HG03280 (cell line): ENCODE measurements around the gene MFAP5.
"Not testable (repeated sequence)": the region's sequence is repeated elsewhere in the genome, so short reads cannot be mapped to it uniquely, and the experiment has no call there.

Experiments
- ATAC-seq: cut with Tn5 transposase; IDR thresholded peaks from one replicate; pipeline ENCODE4 v1.9.1; 2021; ENCODE audit warnings: mild to moderate bottlenecking, moderate library complexity; ENCODE audit not compliant: unreplicated experiment

MFAP5 gene

DNA sequence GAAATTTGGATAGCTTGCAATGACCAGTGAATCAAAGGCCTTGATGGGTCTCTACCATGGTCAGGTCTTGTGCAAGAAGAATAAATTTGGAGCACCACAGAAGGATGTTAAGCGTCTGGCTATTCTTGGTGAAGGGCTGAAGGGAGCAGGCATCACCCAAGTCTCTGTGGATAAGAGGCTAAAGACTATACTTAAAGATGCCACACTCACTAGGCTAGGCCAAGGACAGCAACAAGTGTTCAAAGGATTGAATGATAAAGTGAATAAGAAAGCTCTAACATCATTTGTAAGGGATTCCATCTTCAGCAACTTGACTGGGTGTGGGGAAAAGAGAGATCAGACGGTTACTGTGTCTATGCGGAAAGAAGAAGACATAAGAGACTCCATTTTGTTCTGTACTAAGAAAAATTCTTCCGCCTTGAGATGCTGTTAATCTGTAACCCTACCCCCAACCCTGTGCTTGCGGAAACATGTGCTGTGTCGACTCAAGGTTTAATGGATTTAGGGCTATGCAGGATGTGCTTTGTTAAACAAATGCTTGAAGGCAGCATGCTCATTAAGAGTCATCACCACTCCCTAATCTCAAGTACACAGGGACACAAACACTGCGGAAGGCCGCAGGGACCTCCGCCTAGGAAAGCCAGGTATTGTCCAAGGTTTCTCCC is 27.2 kb downstream of the MFAP5 start:
- not testable (repeated sequence) for ATAC-seq

DNA sequence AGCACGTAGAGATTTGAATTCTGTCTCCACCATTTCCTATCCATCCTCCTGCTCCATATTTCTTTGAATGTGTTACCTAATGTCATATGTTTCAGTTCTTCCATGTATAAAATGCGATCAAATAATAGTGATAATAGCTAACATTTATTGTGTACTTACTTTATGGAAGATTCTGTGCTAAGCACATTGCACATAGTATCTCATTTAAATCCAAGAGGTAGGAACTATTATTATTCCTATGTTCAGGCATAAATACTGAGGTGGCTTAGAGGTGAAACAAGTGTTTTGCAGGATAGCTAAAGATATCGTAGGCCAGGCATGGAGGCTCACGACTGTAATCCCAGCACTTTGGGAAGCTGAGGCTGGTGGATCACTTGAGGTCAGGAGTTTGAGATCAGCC is 32.5 kb downstream of the MFAP5 start:
- ATAC-seq: no peak

DNA sequence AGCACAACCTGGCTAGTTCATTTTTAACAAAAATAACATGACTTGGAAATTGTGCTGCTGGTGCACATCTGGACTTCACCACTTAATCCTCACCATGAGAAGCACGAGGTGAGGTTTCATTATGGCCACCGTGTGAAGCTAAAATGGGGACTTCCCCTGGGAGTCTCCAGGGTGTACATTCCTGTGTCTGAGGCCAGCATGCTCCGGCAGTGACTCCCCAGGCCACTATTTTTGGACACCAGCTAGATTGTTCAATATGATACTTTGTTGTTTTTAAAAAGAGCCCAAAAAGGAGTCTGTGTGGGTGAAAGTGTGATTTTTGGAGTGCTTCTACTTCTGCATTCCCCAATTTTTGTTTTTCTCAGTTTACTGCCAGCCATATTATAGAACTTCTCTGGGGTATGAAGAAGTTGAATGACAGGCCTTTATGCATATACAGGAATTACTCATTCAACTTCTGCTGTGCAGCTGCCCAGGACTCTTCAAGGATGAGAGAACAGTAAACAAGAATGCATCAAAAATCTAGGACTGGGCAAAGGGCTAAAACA is 33.1 kb downstream of the MFAP5 start:
- ATAC-seq: peak; percentile 86

DNA sequence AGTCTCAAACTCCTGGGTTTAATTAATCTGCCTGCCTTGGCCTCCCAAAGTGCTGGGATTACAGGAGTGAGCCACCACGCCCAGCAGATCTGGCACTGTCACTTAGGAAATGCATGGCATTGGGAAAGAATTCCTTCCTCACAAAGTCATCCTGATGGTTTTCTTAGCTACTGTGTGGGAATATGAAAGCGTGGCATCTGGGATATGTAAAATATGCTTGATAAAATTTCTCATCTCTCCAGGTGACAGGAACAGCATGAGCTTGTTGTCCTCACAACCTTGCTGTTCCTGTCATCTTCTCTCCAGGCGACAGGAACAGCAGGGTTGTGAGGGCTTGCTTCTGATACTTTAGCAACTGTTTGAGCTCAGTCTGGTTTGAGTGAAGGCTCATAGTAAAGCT is 33.9 kb downstream of the MFAP5 start:
- no peak for ATAC-seq

DNA sequence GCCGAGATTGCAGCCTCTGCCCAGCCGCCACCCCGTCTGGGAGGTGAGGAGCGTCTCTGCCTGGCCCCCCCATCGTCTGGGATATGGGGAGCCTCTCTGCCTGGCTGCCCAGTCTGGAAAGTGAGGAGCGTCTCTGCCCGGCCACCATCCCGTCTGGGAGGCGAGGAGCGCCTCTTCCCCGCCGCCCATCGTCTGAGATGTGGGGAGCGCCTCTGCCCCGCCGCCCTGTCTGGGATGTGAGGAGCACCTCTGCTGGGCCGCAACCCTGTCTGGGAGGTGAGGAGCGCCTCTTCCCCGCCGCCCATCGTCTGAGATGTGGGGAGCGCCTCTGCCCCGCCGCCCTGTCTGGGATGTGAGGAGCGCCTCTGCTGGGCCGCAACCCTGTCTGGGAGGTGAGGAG is 37.9 kb downstream of the MFAP5 start:
- ATAC-seq: not testable (repeated sequence)

DNA sequence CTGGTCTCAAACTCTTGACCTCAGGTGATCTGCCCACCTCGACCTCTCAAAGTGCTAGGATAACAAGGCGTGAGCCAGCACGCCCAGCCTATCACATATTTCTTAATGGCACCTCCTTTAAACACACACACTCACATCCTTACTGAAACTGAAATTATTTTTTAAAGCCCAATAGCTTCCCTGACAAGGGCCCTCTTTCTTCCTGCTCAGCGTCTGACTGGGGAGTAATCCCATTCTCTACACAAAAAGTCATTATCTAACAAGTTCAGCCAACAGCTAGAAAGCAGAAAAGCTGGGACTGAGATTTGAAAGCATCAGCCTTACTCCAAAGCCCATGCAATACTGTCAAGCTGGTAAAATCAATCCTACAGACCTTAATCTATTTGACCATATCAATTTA is 40.0 kb downstream of the MFAP5 start:
- ATAC-seq: no peak

DNA sequence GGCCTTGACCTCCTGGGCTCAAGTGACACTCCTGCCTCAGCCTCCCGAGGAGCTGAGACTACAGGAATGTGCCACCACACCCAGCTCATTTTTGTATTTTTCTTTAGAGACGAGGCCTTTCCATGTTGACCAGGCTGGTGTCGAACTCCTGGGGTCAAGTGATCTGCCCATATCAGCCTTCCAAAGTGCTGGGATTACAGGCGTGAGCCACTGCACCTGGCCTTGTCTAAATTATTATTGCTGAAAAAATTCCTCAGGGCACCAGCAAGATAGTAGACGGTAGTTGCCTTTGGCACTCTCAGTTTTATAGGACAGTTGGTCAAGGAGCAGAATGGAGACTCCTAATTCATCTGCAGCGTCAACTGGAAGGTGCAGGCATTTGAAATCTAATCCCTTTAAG is 47.4 kb downstream of the MFAP5 start:
- no peak for ATAC-seq

DNA sequence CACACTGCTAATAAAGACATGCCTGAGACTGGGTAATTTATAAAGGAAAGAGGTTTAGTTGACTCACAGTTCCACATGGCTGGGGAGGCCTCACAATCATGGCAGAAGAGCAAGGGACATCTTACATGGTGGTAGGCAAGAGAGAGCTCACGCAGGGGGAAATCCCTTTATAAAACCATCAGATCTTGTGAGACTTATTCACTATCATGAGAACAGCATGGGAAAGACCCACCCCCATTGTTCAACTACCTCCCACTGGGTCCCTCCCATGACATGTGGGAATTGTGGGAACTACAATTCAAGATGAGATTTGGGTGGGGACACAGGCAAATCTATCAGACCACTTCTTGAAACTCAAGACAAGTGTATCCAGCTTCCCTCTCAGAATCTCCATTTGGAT is 48.7 kb downstream of the MFAP5 start:
- not testable (repeated sequence) for ATAC-seq

DNA sequence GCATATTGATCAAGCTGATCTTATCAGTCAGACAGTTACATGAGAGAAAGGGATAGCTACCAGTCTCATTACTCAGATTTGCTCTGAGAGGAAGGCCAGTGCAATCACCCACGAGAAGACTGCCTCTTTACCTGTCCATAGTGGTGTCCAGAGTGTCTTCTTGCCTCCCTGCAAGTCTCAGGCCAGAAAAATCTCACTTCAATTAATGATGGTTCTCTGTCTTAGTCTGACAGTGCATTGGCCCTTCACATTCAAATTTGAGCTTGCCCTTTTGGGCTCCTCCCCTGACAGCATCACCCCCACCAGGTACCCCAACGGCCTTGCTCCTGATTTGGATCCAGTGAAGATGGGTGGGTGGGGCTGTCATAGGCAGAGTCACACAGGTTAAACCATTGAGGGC is 50.0 kb downstream of the MFAP5 start, which contains the start of gene AICDA:
AICDA (minus strand) TSS at position 231 of the 400 bp plus-strand sequence; CDS start at position 139, 92 bp downstream.
- ATAC-seq: no peak

DNA sequence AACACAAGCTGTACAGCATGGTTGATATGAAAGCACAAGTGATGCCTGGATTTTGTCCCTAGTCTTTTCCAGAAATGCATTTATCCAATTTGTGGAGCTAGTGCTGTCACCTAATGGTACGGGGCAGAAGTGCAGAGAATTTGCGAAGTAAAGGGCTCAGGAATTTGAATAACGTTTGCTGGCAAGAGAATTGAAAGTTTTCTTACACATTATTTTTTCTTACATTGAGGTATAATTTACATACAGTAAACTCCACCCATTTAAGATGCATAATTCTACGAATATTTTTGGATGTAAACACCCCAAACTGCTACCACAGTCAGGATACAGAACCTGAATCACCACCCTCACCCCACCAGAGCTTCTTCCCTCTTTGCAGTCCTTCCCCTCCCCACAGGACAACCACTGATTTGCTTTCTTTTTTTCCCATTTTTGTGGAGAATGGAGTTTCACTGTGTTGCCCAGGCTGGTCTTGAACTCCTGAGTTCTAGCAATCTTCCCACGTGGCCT is 53.5 kb downstream of the MFAP5 start:
- ATAC-seq: no peak

DNA sequence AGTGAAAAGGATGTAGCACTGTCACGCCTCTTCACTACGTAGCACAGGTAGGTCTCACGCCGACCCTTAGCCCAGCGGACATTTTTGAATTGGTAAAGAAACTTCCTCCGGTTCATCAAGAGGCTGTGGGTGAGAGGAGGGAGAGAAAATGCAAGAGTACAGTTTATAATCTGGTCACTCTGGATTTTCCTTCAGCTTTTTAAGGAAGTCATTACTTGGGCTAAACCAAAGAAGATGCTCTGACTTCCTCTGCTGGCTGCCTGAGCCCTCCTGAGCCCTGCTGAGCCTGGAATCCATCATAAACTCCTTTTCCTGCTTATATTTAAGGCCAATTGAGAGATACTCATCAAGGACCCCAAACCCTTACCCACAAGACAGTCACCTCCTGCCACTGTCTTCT is 55.7 kb downstream of the MFAP5 start:
- no peak for ATAC-seq

DNA sequence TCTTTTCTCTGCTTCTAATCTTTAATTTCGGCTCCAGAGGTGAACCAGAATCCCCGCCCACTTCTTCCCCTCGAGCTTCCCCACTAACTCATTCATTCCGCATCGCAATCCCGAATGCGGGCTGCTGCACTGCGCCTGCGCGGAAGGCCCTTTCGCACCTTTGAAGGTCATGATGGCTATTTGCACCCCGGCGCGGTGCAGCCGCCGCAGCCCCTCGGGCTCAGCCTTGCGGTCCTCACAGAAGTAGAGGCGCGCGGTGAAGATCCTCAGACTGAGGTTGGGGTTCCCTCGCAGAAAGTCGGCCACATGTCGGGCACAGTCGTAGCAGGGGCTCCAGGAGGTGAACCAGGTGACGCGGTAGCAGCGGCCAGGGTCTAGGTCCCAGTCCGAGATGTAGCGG is 57.6 kb downstream of the MFAP5 start:
- no peak for ATAC-seq

DNA sequence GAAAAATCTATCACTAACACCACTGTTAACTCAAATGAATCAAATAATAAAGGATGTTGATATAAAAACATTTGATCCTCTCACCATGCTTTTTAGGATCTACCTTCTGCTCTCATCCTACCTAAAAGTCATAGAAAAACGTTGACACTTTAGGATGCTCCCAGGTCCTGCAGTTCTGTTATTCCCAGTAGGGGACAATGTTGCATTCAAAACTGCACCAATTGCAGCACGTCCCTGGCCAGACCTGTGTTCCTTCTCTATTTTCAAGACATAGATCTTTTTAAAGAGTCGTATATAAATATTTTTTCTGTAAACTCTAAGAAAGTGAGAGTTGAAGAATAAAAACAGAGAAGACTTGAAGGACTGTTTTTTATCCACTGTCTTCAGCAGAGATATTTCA is 58.8 kb downstream of the MFAP5 start:
- no peak for ATAC-seq

DNA sequence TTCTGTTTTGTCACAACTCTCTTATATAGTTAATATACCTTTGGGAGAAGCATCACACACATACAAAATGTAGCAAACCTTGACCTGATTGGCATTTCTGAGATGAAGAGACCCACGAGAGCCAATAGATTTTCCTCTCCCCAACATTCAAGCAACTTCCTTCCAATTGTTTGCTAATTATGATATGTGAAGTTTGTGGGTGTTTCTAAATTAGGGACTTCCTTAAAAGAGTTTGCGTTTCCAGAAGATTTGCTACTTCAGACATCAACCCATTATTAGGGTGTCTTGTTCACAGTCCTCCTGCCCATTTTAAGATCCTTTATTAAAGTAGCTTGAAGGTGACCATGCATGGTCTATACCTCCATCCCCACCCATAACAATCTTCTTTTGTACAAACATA is 59.3 kb downstream of the MFAP5 start:
- ATAC-seq: no peak

DNA sequence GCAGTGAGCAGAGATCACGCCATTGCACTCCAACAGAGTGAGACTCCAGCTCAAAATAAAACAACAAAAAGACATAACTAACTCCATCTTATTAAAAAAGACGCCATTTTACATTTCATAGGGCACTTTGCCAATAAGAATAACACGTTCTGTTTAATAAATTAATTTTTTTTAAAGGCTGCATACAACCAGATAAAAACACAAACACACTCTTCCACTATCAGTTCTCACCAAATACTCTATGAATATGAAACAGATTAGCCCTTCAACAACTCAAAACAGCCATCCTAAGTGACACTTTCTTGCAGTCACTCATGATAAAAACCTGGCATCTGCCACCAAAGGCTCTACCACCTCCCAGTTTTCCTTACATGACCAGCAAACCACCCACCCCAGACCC is 66.1 kb downstream of the MFAP5 start:
- ATAC-seq: no peak
